HG02885 (cell line): ENCODE data around the gene SBF2.
A peak's percentile ranks its signal among the peaks of the same experiment; 100 is the strongest.

Experiments
- ATAC-seq: cut with Tn5 transposase; IDR thresholded peaks from one replicate; pipeline ENCODE4 v1.9.1; 2021; ENCODE audit warnings: mild to moderate bottlenecking; ENCODE audit not compliant: unreplicated experiment, poor library complexity

The SBF2 gene

DNA sequence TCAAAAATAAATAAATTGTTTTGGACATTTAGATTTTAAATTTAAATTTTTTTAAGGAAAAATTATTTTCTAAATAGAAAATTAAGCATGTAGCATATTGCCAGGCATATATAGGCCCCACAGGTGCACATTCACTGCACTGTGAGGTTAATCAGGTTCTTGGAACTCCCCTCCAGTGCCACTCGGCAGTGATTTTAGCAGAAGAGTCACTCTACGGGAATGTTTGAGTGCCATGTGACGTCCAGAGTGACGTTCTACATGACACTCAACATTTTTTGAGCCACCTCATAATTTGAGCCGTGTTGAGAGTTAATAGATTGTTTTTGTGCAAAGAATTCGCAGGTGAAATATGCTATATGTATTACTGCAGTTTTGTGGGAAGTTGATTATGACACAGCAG lies 552.8 kb downstream of the SBF2 start:
- no peak for ATAC-seq

DNA sequence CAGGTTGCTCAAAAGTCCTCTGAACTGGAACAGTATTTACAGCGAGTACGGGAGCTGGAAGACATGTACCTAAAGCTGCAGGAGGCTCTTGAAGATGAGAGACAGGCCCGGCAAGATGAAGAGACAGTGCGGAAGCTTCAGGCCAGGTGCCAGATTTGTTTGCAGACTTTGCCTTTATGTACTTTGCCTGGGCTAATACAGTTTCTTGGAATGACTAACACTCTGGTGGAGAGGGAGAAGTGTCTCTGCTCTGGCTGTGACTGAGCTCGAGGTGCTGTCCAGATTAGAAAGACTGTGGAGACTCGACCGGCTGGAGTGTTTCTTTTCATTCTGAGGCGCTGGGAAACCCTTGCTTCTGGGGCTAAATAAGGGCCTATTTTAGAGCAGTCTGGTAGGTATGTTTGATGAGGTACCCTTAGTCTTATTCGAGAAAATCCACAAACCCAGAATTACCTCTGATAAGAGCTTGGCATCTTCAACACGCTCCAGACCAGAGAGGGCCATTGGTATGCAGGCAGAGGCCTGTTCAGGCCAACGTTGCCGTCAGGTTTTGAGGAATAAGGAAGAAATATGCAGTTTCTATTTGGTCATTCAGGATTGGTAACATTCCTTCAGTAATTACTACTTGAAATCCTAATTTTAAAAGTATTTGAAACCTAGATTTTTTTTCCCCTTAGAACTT lies 553.7 kb downstream of the SBF2 start:
- no peak for ATAC-seq

DNA sequence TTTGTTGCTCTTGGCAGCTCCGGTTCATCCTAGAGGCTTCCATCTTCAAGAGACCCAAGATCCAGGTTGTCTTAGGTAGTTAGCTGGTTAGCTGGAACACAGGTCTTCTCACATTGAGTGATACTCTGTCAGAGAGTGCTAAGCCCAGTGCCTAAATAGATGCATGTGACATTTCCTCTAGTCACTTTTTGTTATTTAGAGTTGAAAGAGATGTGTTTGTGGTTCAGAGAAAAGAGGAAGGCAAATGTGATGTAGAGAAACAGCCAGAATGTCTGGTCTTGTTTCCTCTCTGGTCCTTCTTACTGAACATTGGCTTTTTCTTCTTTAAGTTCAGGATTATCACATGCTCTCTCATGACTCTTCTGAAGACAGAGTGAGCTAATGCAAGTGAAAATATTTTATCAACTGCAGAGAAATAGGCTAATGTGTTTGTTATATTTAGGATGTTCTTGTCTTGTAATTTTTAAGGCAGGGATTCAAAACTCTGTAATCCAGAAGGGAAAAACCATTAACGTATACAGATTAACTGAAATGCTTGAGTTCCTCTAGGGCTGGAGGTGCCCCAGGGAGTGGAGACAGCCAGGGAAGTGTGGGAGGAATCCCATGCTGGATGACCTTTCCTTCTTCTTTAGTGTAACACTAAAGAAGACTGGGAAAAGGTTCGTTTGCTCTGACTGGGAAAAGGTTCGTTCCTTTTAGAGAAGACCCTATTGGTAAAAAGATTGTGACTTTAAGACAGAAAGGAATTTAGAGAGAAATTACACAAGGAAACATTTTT lies 554.7 kb downstream of the SBF2 start:
- ATAC-seq = peak; percentile 70

DNA sequence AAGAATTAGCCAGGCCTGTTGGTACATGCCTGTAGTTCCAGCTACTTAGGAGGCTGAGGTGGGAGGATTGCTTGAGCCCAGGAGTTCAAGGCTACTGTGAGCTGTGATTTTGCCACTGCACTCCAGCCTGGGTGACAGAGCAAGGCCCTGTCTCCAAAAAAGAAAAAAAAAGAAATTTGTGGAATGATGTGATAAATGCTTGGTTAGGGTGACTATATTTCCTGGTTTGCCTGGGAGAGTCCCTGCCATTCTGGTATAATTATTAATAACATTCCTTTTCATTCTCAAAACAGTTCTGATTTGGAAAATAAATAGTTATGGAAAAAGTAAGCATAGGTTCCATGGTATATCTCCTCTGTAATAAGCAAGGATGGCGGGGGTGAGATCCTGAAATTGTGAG lies 555.3 kb downstream of the SBF2 start:
- ATAC-seq = no peak

DNA sequence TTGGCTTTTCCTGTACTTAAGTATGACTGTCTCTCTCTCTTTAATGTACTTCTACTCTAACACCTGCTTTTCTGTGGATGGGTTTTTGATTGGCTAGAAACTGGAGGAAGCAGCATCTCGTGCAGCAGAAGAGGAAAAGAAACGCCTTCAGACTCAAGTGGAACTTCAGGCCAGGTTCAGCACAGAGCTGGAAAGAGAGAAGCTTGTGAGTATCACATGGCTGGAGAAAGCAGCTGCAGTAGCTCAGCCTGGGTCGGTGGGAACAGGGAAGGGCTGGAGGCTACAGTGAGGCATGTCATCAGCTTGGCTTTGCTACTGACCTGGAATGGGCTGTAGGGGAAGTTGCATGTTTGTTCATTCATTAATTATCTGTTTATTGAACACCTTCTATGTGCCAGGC lies 555.9 kb downstream of the SBF2 start:
- ATAC-seq = no peak

DNA sequence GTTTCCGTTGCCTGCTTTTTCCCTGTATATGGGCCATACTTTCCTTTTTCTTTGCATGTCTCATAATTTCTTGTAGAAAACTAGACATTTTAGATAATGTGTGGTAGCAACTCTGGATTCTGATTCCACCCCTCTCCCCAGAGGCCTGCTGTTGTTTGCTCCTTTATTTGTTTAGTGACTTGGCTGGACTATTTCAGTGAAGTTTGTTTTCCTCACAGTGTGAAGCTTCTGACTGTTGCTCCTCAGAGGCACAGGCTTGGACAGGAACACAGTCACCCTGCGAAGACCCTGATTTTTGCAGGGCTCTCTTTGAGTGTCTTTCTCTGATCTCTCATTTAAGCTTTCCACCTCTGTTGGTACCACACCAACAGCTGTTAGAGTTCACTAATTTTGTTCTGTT lies 557.7 kb downstream of the SBF2 start:
- ATAC-seq = no peak

DNA sequence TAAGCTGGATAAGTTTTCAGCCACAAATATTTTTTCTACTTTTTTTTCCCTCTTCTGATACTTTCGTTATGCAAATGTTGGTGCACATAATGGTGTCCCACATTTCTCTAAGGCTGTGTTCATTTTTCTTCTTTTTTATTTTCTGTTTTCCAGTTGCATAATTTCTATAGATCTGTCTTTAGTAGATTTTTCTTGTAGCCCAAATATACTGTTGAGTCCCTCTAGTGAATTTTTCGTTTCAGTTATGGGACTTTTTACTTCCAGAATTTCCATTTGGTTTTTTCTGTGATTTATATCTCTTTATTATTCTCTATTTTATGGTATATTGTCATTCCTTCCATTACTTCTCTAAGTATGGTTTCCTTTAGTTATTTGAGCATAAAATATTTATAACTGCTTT lies 558.1 kb downstream of the SBF2 start:
- ATAC-seq = no peak

DNA sequence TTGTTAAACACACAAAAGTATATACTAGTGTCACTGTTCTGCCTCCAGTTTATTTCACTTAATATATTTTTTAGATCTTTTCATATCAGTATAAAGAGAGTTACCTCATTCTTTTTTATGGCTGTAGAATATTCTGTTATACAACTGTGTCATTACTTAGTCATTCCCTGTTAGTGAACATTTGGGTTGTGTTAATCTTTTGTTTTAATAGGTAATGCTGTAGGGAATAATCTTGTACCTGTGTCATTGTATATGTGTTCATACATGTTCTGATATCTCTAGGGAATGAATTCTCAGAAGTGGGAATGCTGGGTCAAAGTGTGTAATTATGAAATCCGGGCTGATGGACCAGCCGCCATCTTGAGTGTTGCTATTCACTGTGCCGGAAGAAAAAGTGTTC lies 558.8 kb downstream of the SBF2 start:
- no peak for ATAC-seq

DNA sequence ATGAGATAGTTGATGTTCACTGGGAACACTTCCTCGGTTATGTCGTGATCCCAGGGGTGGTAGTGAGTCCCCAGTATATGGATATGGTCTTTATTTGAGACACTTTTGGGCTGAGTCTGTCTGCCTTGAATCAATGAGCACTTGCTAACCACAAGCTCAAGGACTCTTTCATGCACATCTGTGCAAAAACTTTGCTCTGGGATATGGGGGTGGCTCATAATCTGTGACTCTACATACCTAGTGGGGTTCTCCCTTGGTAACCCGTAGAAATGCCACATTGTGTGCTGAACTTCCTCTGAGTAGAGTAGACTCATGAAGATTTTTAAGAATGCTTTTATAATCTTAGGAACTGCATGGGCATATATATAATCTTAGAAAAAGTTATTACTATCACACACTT lies 560.8 kb downstream of the SBF2 start:
- no peak for ATAC-seq

DNA sequence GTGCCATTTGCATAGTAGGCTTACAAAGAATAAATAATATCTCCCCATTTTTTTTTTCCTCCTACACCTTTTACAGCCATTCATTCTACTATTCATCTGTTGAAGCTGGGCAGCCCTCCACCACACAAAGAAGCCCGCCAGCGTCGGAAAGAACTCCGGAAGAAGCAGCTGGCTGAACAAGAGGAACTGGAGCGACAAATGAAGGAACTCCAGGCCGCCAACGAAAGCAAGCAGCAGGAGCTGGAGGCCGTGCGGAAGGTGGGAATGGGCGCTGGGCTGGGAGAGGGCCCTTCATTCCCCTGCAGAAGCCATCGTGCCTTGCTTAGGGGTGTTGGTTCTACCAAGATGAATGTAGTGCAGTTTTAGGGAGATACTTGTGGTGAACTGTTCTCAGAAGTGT lies 561.6 kb downstream of the SBF2 start:
- no peak for ATAC-seq

DNA sequence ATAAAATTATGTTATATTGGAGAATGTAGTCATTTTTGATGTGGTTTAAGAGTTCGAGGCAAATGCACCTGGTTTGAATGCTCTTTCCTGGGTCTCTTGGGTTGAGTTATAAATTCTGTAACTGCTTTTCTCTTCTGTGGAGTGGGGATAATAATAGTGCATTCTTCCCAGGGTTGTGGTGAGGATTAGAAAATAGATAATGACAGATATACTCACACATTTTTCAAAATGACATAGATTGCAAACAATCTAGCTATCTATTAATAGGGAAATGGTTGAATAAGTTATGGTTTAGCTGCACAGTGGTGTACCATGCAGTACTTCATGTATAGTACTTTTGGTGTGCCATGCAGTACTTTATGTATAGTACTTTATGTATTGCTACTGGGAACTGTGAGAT lies 562.8 kb downstream of the SBF2 start:
- no peak for ATAC-seq
